Pancreas (tissue), 10 donors: ENCODE measurements around the gene RANBP1. TPM values are rescaled to one million over a fixed set of nuclear protein-coding genes. Genes with fewer than 3 reads are reported as not detected.
"Not testable (repeated sequence)": the region's sequence is repeated elsewhere in the genome, so short reads cannot be mapped to it uniquely, and the experiment has no call there.

ENCODE experiments used
- ATAC-seq, 4 donors: fragments of 200-7000 bp; cut with Tn5 transposase; one replicate each; pipeline versions ENCODE4 v1.8.0 to v1.9.1; 2020; ENCODE audit warnings: mild to moderate bottlenecking in 4 of 4, moderate library complexity in 4 of 4
- DNase-seq, 6 donors: peaks; one replicate each; pipeline ENCODE4 v3.0.0-alpha.2; 2020
- FAIRE-seq: peaks from 2 replicates; lab custom pipeline; 2012; peaks lifted over from hg19 to GRCh38; lab: Jason Lieb, UNC
- H3K27ac ChIP-seq, 4 donors: fragments of 200-600 bp; sonication (generic); 1 replicate in 3 of 4; 2 replicates in 1 of 4; pipeline versions ENCODE4 v1.5.0 to v1.8.0; 2020
- H3K27me3 ChIP-seq, 4 donors: fragments of 200-600 bp; one replicate each; pipeline ENCODE4 v1.8.0; 2021
- H3K36me3 ChIP-seq, 3 donors: fragments of 200-600 bp; sonication (generic) in 1 of 3; one replicate each; pipeline versions ENCODE4 v1.5.0 to v1.8.0; 2020 to 2021
- H3K4me1 ChIP-seq, 3 donors: fragments of 200-600 bp; one replicate each; pipeline ENCODE4 v1.8.0; 2021
- H3K4me3 ChIP-seq, 4 donors: fragments of 200-600 bp; sonication (generic) in 2 of 4; one replicate each; pipeline versions ENCODE4 v1.5.0 to v1.8.0; 2020 to 2021
- H3K9me3 ChIP-seq, 4 donors: fragments of 200-600 bp; one replicate each; pipeline ENCODE4 v1.8.0; 2021
- CTCF ChIP-seq, 4 donors: fragments of 200-600 bp; sonication (generic) in 3 of 4; IDR thresholded peaks; one replicate each; pipeline versions ENCODE4 v1.5.0 to v1.8.0; 2021; ENCODE audit warnings: antibody characterized with exemption in 4 of 4
- WGBS, 2 donors: extraction: QIAGEN DNeasy Blood & Tissue Kit; methylation state at CpG; one replicate each; pipeline ENCODE4 v1.1.7; 2013; 5-methylcytosine and 5-hydroxymethylcytosine counted together
- intact Hi-C, 3 donors: fragments of 100-400 bp; cut with DNase I; formaldehyde crosslinking; loops; one replicate each; pipeline versions ENCODE4 v1.11.1 to v1.14.2; 2022
- polyA plus RNA-seq, 2 donors: library from polyadenylated mRNA; stranded (reverse); fragments of 200-250 nt; gene quantifications; one replicate each; pipeline ENCODE4 v1.2.3, GENCODE V29; 2013
- total RNA-seq, 6 donors: library from RNA; stranded (reverse); fragmentation: NEBNext Ultra II Directional in 4 of 6; extraction: Animal tissue kit (Norgen Biotek cat#: 25700) in 4 of 6; gene quantifications; one replicate each; pipeline versions ENCODE4 v1.2.1 to v1.2.4, GENCODE V29; 2021 to 2023
- donor health status: healthy with polysubstance abuse.
- donor health status: DM: no; HTN: no; CAD: no; lungs with moderate emphysema.
- donor health status: DM: no; HTN: no; CAD: no.
- donor health status: control.
- donor health status: control.
- donor health status: Bipolar disorder and iron deficiency.
- donor health status: DM: yes; HTN: yes; CAD: no.
- donor health status: DM: no; HTN: no; CAD: no.
- donor health status: DM: no; HTN: no; CAD: no.
- donor health status: DM: yes; HTN: yes; CAD: no.

RANBP1 gene
- 10 to 100 TPM; 25.1 to 40.4 (median 34.3) TPM for total RNA-seq
- 10 to 100 TPM; 26.8 to 44.0 TPM for polyA plus RNA-seq

GRCh38 chr22:20115691-20116375 lies at the start of gene RANBP1:
TSS of gene RANBP1 (plus strand) at chr22:20116104. CDS start at chr22:20116185, 81 bp downstream.
- H3K27ac ChIP-seq: peak within 1 kb of the TSS; percentile 78 to 84 (median 79)
- H3K4me1 ChIP-seq: peaks cover 10 to 38% (median 12%) of the 10 kb centered on the region in 3 donors
- TF ChIP-seq CTCF (IDR thresholded peaks at IDR 0.05): no peak
- ATAC-seq: no peak
- 39 to 49% methylated on average over 30 of the region's 30 CpGs for WGBS, 2 donors
- H3K36me3 ChIP-seq: no peaks in the 10 kb centered on the region
- H3K27me3 ChIP-seq: no peaks in the 10 kb centered on the region
- H3K4me3 ChIP-seq: peak within 1 kb of the TSS; percentile 63 to 77 (median 74)
- intact Hi-C loops: no loop called here
- peak in 4 of 6 donors; percentile 49 to 84 (median 61) for DNase-seq
- no peaks in the 10 kb centered on the region for H3K9me3 ChIP-seq
- no peak for FAIRE-seq

GRCh38 chr22:20066617-20067383 lies 49.1 kb upstream of the RANBP1 start:
- H3K4me1 ChIP-seq: no peaks in the 10 kb centered on the region
- no peaks in the 10 kb centered on the region for H3K9me3 ChIP-seq
- FAIRE-seq (no peak), DNase-seq (peak in 2 of 6 donors; percentile 12 to 58), ATAC-seq (no peak)
- intact Hi-C loops: no loop called here
- no peaks in the 10 kb centered on the region for H3K36me3 ChIP-seq
- H3K27me3 ChIP-seq: no peaks in the 10 kb centered on the region
- no peak overlapping the region for H3K27ac ChIP-seq
- no peak overlapping the region for H3K4me3 ChIP-seq
- WGBS, 2 donors: 93 to 94% methylated on average over 11 of the region's 11 CpGs
- TF ChIP-seq CTCF (IDR thresholded peaks at IDR 0.05): no peak

- intact Hi-C loops, H3K9me3 ChIP-seq, H3K4me1 ChIP-seq, DNase-seq, H3K27ac ChIP-seq, ATAC-seq, H3K27me3 ChIP-seq, H3K4me3 ChIP-seq, FAIRE-seq, H3K36me3 ChIP-seq: not testable (repeated sequence)
- WGBS, 2 donors: 95 to 99% methylated on average over 3 of the region's 3 CpGs
These were observed 48.6 kb upstream of the RANBP1 start for GRCh38 chr22:20067384-20067682.

- Histone ChIP-seq H3K36me3 (no peaks in the 10 kb centered on the region), H3K9me3 (no peaks in the 10 kb centered on the region), H3K4me3 (no peak overlapping the region), H3K27ac (no peak overlapping the region), H3K4me1 (no peaks in the 10 kb centered on the region), H3K27me3 (no peaks in the 10 kb centered on the region)
- intact Hi-C loops: no loop called here
- WGBS, 2 donors: 91 to 95% methylated on average over 7 of the region's 7 CpGs
- ATAC-seq (no peak), DNase-seq (peak in 1 of 6 donors; percentile 19), FAIRE-seq (no peak)
- TF ChIP-seq CTCF (IDR thresholded peaks at IDR 0.05): no peak
These were observed 47.3 kb upstream of the RANBP1 start for GRCh38 chr22:20068640-20069039.

GRCh38 chr22:20069331-20070042 lies 46.4 kb upstream of the RANBP1 start:
- Histone ChIP-seq H3K4me3 (no peak overlapping the region), H3K36me3 (no peaks in the 10 kb centered on the region), H3K27me3 (no peaks in the 10 kb centered on the region), H3K4me1 (no peaks in the 10 kb centered on the region), H3K9me3 (no peaks in the 10 kb centered on the region), H3K27ac (no peak overlapping the region)
- TF ChIP-seq CTCF (IDR thresholded peaks at IDR 0.05): no peak
- DNase-seq (no peak), ATAC-seq (no peak), FAIRE-seq (no peak)
- intact Hi-C loops: no loop called here
- 85 to 94% methylated on average over 7 of the region's 7 CpGs for WGBS, 2 donors
